ENCODE data around the gene GCLC. TPM values are rescaled to one million over a fixed set of nuclear protein-coding genes. Genes with fewer than 3 reads are reported as not detected.
"Not testable (repeated sequence)": the region's sequence is repeated elsewhere in the genome, so short reads cannot be mapped to it uniquely, and the experiment has no call there.

GCLC gene
- total and polyA plus RNA-seq, 4 donors = 9.6 to 22.0 (median 15.8) TPM

DNA sequence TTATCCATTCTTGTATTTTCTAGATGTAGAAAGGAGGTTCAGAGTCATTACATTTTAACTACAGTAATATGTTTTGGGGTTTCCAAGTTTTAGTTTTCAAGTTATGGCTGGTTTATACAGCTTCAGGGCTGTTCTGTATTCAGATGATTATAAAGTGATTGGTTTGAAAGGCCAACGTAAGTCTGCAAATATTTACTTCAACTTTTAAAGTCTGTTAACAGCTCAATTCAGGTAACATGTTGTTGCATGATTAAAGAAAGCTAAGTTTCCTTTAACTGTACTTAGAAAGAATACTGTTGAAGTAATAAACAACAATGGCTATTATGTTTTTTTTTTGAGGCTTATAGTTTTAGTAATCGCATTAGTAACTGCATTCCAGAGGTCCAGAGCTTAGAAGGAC, 22.8 kb upstream of the GCLC start:
- no peak overlapping the region for H3K4me3 ChIP-seq (ENCODE audit: low read length in 2 of 2)
- no peak for DNase-seq
- no peaks in the 10 kb centered on the region for H3K9me3 ChIP-seq (ENCODE audit: control insufficient read depth, low read length)
- H3K4me1 ChIP-seq (ENCODE audit: control insufficient read depth in 1 of 2, insufficient read depth in 2 of 2, low read length in 2 of 2) = no peaks in the 10 kb centered on the region
- H3K36me3 ChIP-seq (ENCODE audit: control insufficient read depth in 1 of 2, insufficient read depth in 2 of 2, low read length in 1 of 2) = no peaks in the 10 kb centered on the region
- WGBS, 2 donors = 73 to 81% methylated on average over 2 of the region's 2 CpGs
- H3K27me3 ChIP-seq (ENCODE audit: control insufficient read depth in 1 of 2, insufficient read depth in 2 of 2, low read length in 1 of 2) = no peaks in the 10 kb centered on the region
- intact Hi-C loops (cut with DNase I) = no loop called here
- ATAC-seq (ENCODE audit: low FRiP score) = no peak
- H3K27ac ChIP-seq (ENCODE audit: low read depth in 1 of 2, low read length in 2 of 2) = no peak overlapping the region

DNA sequence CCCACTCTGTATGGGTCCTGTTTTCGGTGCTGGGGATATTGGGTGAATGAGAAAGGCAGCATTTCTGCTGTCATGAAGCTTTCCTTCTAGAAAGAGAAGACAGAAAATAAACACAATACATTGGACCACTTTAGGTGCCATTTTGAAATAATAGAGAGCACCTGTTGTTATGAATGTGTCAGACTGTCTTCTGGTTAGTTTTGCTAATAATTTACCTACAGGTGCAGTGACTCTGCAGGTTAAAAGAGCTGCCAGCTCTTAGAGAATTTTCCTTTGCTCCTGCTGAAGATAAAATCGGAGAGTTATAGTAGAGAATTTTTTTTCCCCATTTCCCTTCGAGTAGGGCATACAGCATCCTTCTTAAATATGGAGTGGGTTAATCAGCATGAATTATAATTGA, 21.9 kb upstream of the GCLC start:
- H3K27me3 ChIP-seq (ENCODE audit: control insufficient read depth in 1 of 2, insufficient read depth in 2 of 2, low read length in 1 of 2) = no peaks in the 10 kb centered on the region
- intact Hi-C loops (cut with DNase I) = no loop called here
- no peaks in the 10 kb centered on the region for H3K9me3 ChIP-seq (ENCODE audit: control insufficient read depth, low read length)
- no peaks in the 10 kb centered on the region for H3K4me1 ChIP-seq (ENCODE audit: control insufficient read depth in 1 of 2, insufficient read depth in 2 of 2, low read length in 2 of 2)
- H3K36me3 ChIP-seq (ENCODE audit: control insufficient read depth in 1 of 2, insufficient read depth in 2 of 2, low read length in 1 of 2) = no peaks in the 10 kb centered on the region
- ATAC-seq (ENCODE audit: low FRiP score) = no peak
- H3K27ac ChIP-seq (ENCODE audit: low read depth in 1 of 2, low read length in 2 of 2) = no peak overlapping the region
- WGBS, 2 donors = 77 to 83% methylated on average over 3 of the region's 3 CpGs
- H3K4me3 ChIP-seq (ENCODE audit: low read length in 2 of 2) = no peak overlapping the region
- DNase-seq = no peak

DNA sequence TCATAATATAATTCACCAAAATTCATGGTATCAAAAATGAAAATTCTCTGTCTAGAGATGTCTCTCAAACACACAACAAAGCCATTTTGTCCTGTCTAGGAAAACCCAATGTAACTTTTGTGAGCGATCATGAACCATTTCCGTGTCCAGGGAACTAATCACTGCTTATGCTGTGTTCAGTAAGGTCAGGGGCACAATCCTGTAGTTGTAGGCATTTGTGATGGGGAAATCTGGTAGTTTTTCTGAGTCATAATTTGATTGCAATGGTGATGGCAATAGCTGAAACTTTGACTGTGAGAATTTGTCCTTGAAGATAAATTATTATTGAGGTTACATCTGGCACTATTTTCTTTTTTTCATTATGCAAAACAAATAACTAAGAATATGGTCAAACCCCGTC, 21.0 kb upstream of the GCLC start:
- no peak for ATAC-seq (ENCODE audit: low FRiP score)
- Histone ChIP-seq H3K27me3 (ENCODE audit: control insufficient read depth in 1 of 2, insufficient read depth in 2 of 2, low read length in 1 of 2) (no peaks in the 10 kb centered on the region), H3K27ac (ENCODE audit: low read depth in 1 of 2, low read length in 2 of 2) (no peak overlapping the region), H3K4me3 (ENCODE audit: low read length in 2 of 2) (no peak overlapping the region), H3K4me1 (ENCODE audit: control insufficient read depth in 1 of 2, insufficient read depth in 2 of 2, low read length in 2 of 2) (no peaks in the 10 kb centered on the region), H3K36me3 (ENCODE audit: control insufficient read depth in 1 of 2, insufficient read depth in 2 of 2, low read length in 1 of 2) (no peaks in the 10 kb centered on the region), H3K9me3 (ENCODE audit: control insufficient read depth, low read length) (no peaks in the 10 kb centered on the region)
- no peak for DNase-seq
- intact Hi-C loops (cut with DNase I) = no loop called here
- 83 to 92% methylated on average over 3 of the region's 3 CpGs for WGBS, 2 donors

DNA sequence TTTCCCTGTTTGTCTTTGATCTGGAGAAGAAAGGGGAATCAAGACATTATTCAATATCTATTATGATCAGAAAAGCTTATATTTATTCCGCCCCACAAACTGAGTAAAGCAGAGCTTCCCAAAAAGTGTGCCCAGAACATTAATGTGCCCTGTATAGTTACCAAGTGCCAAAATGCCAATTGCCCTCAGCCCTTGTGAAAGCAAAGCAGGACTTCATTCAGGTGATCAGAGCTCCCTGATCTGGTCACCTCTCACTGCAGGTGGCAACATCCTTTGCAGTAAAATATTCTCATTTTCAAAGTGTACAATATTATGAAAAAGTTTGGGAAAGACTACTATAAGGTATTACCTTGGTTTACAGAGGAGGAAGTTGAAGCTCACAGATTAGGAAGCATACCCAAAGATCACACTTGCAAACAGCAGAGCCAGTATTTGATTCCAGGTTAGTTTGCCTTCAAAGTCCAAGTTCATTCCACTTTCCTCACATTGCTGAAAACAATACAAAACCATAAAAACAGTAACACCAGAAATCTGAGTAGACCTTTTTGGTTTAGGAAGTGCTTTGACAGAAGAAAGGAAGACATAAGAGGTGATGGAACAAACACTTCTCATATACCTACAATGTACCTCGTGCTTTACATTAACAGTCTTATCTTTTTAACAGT, 19.6 kb upstream of the GCLC start:
- Histone ChIP-seq H3K27me3 (ENCODE audit: control insufficient read depth in 1 of 2, insufficient read depth in 2 of 2, low read length in 1 of 2) (no peaks in the 10 kb centered on the region), H3K27ac (ENCODE audit: low read depth in 1 of 2, low read length in 2 of 2) (no peak overlapping the region), H3K36me3 (ENCODE audit: control insufficient read depth in 1 of 2, insufficient read depth in 2 of 2, low read length in 1 of 2) (no peaks in the 10 kb centered on the region), H3K4me3 (ENCODE audit: low read length in 2 of 2) (no peak overlapping the region), H3K4me1 (ENCODE audit: control insufficient read depth in 1 of 2, insufficient read depth in 2 of 2, low read length in 2 of 2) (no peaks in the 10 kb centered on the region), H3K9me3 (ENCODE audit: control insufficient read depth, low read length) (no peaks in the 10 kb centered on the region)
- 91 to 95% methylated on average over 2 of the region's 2 CpGs for WGBS, 2 donors
- ATAC-seq (ENCODE audit: low FRiP score) (no peak), DNase-seq (no peak)
- intact Hi-C loops (cut with DNase I) = no loop called here

DNA sequence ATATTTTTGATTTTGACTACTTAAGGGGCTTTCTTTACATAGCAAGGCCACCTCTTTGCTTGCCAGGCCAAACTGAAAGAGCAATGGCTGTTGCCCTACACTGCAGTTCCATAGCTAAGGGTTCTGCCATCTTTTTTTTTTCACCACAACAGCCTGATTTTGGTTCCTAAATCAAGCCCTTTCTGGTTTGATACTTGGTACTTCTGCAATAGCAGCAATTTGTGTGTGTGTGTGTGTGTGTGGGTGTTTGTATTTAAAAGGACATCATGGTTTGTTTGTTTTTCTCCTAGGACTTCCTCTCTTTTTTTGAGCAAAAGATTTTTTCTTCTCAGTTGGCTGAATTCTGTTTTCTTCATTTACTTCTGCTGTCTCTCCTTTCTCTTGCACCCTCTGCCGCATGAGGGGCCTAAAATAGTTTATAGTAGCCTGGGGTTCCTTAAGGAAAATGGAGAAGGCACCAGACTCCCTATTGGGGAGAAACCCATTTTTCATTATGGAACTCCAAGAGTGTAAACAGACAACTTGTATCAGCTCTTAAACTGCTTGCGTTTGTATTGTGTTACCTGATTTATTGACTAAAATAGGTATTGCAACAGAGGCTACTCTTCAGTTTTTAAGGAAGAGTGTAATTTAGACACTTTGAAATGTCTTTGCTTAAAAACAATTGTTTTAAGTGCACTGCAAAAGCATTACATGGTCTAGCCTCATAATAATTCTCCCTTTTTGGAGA, 12.2 kb upstream of the GCLC start:
- Histone ChIP-seq H3K4me3 (ENCODE audit: low read length in 2 of 2) (no peak overlapping the region), H3K4me1 (ENCODE audit: control insufficient read depth in 1 of 2, insufficient read depth in 2 of 2, low read length in 2 of 2) (no peaks in the 10 kb centered on the region), H3K36me3 (ENCODE audit: control insufficient read depth in 1 of 2, insufficient read depth in 2 of 2, low read length in 1 of 2) (no peaks in the 10 kb centered on the region), H3K27ac (ENCODE audit: low read depth in 1 of 2, low read length in 2 of 2) (no peak overlapping the region), H3K27me3 (ENCODE audit: control insufficient read depth in 1 of 2, insufficient read depth in 2 of 2, low read length in 1 of 2) (no peaks in the 10 kb centered on the region), H3K9me3 (ENCODE audit: control insufficient read depth, low read length) (no peaks in the 10 kb centered on the region)
- ATAC-seq (ENCODE audit: low FRiP score) = no peak
- 90 to 92% methylated on average over 2 of the region's 2 CpGs for WGBS, 2 donors
- intact Hi-C loops (cut with DNase I) = no loop called here
- DNase-seq = no peak

DNA sequence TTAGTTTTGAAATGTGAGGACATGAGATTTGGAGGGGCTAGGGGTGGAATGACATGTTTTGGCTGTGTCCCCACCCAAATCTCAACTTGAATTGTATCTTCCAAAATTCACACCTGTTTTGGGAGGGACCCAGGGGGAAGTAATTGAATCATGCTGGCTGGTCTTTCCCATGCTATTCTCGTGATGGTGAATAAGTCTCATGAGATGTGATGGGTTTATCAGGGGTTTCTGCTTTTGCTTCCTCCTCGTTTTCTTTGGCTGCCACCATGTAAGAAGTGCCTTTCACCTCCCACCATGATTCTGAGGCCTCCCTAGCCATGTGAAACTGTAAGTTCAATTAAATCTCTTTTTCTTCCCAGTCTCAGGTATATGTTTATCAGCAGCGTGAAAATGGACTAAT, 8.7 kb upstream of the GCLC start:
- H3K27me3 ChIP-seq (ENCODE audit: control insufficient read depth in 1 of 2, insufficient read depth in 2 of 2, low read length in 1 of 2); DNase-seq; ATAC-seq (ENCODE audit: low FRiP score); H3K4me3 ChIP-seq (ENCODE audit: low read length in 2 of 2); H3K9me3 ChIP-seq (ENCODE audit: control insufficient read depth, low read length); H3K27ac ChIP-seq (ENCODE audit: low read depth in 1 of 2, low read length in 2 of 2); intact Hi-C loops (cut with DNase I); H3K36me3 ChIP-seq (ENCODE audit: control insufficient read depth in 1 of 2, insufficient read depth in 2 of 2, low read length in 1 of 2); H3K4me1 ChIP-seq (ENCODE audit: control insufficient read depth in 1 of 2, insufficient read depth in 2 of 2, low read length in 2 of 2): not testable (repeated sequence)
- 82 to 87% methylated on average over 3 of the region's 3 CpGs for WGBS, 2 donors

DNA sequence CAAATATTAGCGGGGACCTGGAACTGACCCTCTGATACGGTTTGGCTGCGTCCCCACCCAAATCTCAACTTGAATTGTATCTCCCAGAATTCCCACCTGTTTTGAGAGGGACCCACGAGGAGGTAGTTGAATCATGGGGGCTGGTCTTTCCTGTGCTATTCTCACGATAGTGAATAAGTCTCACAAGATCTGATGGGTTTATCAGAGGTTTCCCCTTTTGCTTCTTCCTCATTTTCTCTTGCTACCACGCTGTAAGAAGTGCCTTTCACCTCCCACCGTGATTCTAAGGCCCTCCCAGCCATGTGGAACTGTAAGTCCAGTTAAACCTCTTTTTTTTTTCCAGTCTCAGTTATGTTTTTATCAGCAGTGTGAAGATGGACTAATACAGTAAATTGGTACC, 6.8 kb upstream of the GCLC start:
- H3K4me3 ChIP-seq (ENCODE audit: low read length in 2 of 2); intact Hi-C loops (cut with DNase I); H3K9me3 ChIP-seq (ENCODE audit: control insufficient read depth, low read length); DNase-seq; H3K4me1 ChIP-seq (ENCODE audit: control insufficient read depth in 1 of 2, insufficient read depth in 2 of 2, low read length in 2 of 2); H3K27ac ChIP-seq (ENCODE audit: low read depth in 1 of 2, low read length in 2 of 2); H3K36me3 ChIP-seq (ENCODE audit: control insufficient read depth in 1 of 2, insufficient read depth in 2 of 2, low read length in 1 of 2); H3K27me3 ChIP-seq (ENCODE audit: control insufficient read depth in 1 of 2, insufficient read depth in 2 of 2, low read length in 1 of 2); ATAC-seq (ENCODE audit: low FRiP score): not testable (repeated sequence)
- 85 to 86% methylated on average over 7 of the region's 7 CpGs for WGBS, 2 donors

DNA sequence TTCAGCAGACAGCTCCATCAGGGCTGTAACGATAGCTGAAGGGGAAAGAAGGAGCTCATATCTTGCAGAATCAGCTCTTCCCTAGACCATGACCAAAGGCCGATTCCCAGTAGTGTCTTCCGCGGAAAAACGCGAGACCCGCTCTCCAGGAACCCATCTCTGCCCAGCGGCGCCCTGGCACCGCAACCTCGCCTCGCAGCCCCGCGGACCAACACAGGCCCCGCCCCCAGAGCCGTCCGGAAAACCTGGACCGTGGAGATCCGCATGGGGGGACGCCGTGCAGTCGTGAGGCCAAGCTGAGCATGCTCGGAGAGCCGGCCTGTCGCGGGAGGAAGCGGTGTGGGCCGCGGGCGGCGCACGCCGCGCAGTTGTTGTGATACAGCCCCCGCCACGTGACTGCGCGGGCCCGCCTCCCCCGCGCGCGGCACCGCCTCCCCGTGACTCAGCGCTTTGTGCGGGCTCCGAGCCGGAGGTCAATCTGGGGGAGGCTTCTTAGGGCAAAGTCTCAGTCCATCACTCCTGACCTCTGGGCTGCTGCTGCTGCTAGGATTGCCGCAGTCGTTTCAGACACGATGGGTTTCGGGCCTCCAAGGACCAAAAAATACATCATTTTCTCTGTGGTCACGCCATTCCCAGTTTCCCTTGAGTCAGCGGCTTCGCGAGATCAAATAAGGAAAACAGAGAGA, 3.1 kb upstream of the GCLC start:
- Histone ChIP-seq H3K27me3 (ENCODE audit: control insufficient read depth in 1 of 2, insufficient read depth in 2 of 2, low read length in 1 of 2) (no peaks in the 10 kb centered on the region), H3K4me3 (ENCODE audit: low read length in 2 of 2) (peak overlapping the region; percentile 39 to 75), H3K36me3 (ENCODE audit: control insufficient read depth in 1 of 2, insufficient read depth in 2 of 2, low read length in 1 of 2) (no peaks in the 10 kb centered on the region), H3K9me3 (ENCODE audit: control insufficient read depth, low read length) (no peaks in the 10 kb centered on the region), H3K27ac (ENCODE audit: low read depth in 1 of 2, low read length in 2 of 2) (peak overlapping the region in 1 of 2 donors; percentile 86), H3K4me1 (ENCODE audit: control insufficient read depth in 1 of 2, insufficient read depth in 2 of 2, low read length in 2 of 2) (no peaks in the 10 kb centered on the region)
- intact Hi-C loops (cut with DNase I) = loop anchor here (2.0 to 10.0 kb wide), 3 partner anchors 103 to 247 kb away; partner anchors contain the start of gene LRRC1 (in 1 of the 2)
- 1% methylated on average over 57 of the region's 57 CpGs for WGBS, 2 donors
- DNase-seq (peak; percentile 99), ATAC-seq (ENCODE audit: low FRiP score) (peak; percentile 98)

All from aorta (tissue), 5 donors.